Nephron (organoid): ENCODE measurements around the gene NTM.
"Not testable (repeated sequence)": the region's sequence is repeated elsewhere in the genome, so short reads cannot be mapped to it uniquely, and the experiment has no call there.

ENCODE experiments used
- H3K27ac Mint-ChIP-seq, 3 experiments: 2 replicates each; pipeline ENCODE4 v1.8.0; 2020; ENCODE audit warnings: mixed read lengths in 3 of 3, mild to moderate bottlenecking in 2 of 3, moderate library complexity in 1 of 3
- H3K27me3 Mint-ChIP-seq: 2 replicates; pipeline ENCODE4 v1.8.0; 2021; ENCODE audit warnings: low read depth, mild to moderate bottlenecking, moderate library complexity, mixed read lengths
- H3K36me3 Mint-ChIP-seq: 2 replicates; pipeline ENCODE4 v1.8.0; 2020; ENCODE audit warnings: low read depth, mixed read lengths
- H3K4me1 Mint-ChIP-seq: 2 replicates; pipeline ENCODE4 v1.8.0; 2020; ENCODE audit warnings: mixed read lengths
- H3K4me3 Mint-ChIP-seq, 3 experiments: 2 replicates each; pipeline ENCODE4 v1.8.0; 2020; ENCODE audit warnings: mild to moderate bottlenecking in 3 of 3, mixed read lengths in 3 of 3, moderate library complexity in 2 of 3
- H3K9me3 Mint-ChIP-seq: 2 replicates; pipeline ENCODE4 v1.8.0; 2020; ENCODE audit warnings: mixed read lengths
- TF ChIP-seq, protein P1 (sequence below), 3 experiments: fragments of 200-600 bp; sonication (generic); IDR thresholded peaks; one replicate each; pipeline ENCODE4 v1.5.0; 2021; ENCODE audit warnings: antibody characterized with exemption in 3 of 3; ENCODE audit not compliant: unreplicated experiment in 3 of 3

The NTM gene

DNA sequence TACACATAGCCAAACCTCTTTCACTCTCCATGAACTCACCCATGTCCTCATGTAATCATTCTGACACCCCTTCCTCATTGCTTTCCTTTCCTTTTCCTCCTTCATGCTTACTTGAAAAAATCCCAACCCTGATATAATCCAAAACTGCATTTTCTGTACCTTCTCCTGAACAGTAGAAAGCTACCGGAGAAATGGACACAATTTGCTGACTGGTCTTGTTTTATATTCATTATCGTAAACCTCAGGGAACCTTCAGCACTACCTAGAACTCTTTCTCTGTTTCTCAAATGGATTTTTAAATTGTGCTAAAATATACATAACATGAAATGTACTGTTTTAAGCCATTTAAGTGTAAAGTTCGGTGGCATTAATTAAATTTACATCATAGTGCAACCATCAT is 996.9 kb downstream of the NTM start:
- peaks cover 7% of the 10 kb centered on the region for H3K27me3 Mint-ChIP-seq
- H3K27ac Mint-ChIP-seq, result no peak overlapping the region
- H3K4me3 Mint-ChIP-seq, result no peak overlapping the region
- TF ChIP-seq, protein P1, sequence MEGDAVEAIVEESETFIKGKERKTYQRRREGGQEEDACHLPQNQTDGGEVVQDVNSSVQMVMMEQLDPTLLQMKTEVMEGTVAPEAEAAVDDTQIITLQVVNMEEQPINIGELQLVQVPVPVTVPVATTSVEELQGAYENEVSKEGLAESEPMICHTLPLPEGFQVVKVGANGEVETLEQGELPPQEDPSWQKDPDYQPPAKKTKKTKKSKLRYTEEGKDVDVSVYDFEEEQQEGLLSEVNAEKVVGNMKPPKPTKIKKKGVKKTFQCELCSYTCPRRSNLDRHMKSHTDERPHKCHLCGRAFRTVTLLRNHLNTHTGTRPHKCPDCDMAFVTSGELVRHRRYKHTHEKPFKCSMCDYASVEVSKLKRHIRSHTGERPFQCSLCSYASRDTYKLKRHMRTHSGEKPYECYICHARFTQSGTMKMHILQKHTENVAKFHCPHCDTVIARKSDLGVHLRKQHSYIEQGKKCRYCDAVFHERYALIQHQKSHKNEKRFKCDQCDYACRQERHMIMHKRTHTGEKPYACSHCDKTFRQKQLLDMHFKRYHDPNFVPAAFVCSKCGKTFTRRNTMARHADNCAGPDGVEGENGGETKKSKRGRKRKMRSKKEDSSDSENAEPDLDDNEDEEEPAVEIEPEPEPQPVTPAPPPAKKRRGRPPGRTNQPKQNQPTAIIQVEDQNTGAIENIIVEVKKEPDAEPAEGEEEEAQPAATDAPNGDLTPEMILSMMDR (IDR thresholded peaks at IDR 0.05; ENCODE audit: unreplicated experiment in 3 of 3), result no peak
- no peaks in the 10 kb centered on the region for H3K36me3 Mint-ChIP-seq
- H3K4me1 Mint-ChIP-seq, result no peaks in the 10 kb centered on the region
- H3K9me3 Mint-ChIP-seq, result peaks cover 5% of the 10 kb centered on the region

DNA sequence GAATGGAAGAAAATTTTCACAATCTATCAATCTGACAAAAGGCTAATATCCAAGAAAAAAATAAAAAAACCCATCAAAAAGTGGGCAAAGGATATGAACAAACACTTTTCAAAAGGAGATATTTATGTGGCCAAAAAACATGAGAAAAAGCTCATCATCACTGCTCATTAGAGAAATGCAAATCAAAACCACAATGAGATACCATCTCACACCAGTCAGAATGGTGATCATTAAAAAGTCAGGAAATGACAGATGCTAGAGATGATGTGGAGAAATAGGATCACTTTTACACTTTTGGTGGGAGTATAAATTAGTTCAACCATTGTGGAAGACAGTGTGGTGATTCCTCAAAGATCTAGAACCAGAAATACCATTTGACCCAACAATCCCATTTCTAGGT is 999.7 kb downstream of the NTM start:
- H3K4me1 Mint-ChIP-seq, H3K27ac Mint-ChIP-seq, H3K9me3 Mint-ChIP-seq, H3K4me3 Mint-ChIP-seq, H3K27me3 Mint-ChIP-seq, H3K36me3 Mint-ChIP-seq: not testable (repeated sequence)

DNA sequence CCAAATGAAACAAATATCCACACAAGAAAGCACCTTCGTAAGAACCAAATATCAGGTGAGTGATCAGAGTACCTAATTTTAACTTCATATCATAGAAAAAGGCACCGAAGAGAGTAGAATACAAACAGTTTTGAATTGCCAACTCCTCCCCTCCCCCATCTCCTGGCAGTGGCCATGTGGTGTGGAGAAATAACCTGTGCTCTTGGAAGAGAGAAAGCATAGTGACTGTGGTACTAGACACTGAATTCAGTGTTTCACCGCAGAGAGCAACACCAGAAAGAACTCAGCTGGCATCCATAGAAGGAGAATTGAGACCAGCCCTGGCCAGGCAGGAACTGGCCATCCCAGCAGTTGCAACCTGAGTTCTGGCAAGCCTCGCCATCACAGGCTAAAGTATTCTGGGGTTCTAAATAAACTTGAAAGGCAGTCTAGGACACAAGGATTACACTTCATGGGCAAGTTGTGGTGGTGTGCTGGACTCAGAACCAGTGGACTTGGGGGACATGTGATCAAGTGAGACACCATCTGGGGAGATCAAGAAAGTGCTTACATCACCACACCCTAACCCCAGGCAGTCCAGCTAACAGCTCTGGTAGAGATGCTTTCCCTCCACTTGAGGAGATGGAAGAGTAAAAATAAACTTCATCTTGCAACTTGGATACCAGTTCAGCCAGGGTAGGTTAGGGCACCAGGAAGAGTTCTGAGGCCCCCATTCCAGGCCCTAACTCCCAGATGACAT is 1003.2 kb downstream of the NTM start:
- no peaks in the 10 kb centered on the region for H3K36me3 Mint-ChIP-seq
- peaks cover 2% of the 10 kb centered on the region for H3K9me3 Mint-ChIP-seq
- TF ChIP-seq, protein P1 (IDR thresholded peaks at IDR 0.05; ENCODE audit: unreplicated experiment in 3 of 3), result no peak
- H3K27me3 Mint-ChIP-seq, result peaks cover 7% of the 10 kb centered on the region
- H3K4me3 Mint-ChIP-seq, result no peak overlapping the region
- no peak overlapping the region for H3K27ac Mint-ChIP-seq
- H3K4me1 Mint-ChIP-seq, result no peaks in the 10 kb centered on the region

DNA sequence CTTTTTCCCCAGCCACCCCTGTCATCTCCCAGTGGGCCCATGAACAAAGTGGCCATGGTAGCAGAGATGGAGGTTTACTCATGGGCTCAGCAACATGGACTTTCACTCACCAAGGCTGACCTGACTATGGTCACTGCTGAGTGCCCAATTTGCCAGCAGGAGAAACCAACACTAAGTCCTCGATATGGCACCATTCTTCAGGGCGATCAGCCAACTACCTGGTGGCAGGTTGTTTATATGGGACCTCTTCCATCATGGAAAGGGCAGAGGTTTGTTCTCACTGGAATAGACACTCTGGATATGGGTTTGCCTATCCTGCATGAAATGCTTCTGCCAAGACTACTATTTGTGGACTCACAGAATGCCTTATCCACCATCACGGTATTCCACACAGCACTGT is 1009.1 kb downstream of the NTM start:
- H3K27me3 Mint-ChIP-seq, result peaks cover 12% of the 10 kb centered on the region
- H3K9me3 Mint-ChIP-seq, result peaks cover 20% of the 10 kb centered on the region
- TF ChIP-seq, protein P1 (IDR thresholded peaks at IDR 0.05; ENCODE audit: unreplicated experiment in 3 of 3), result no peak
- peaks cover 4% of the 10 kb centered on the region for H3K36me3 Mint-ChIP-seq
- H3K27ac Mint-ChIP-seq, result no peak overlapping the region
- no peak overlapping the region for H3K4me3 Mint-ChIP-seq
- no peaks in the 10 kb centered on the region for H3K4me1 Mint-ChIP-seq
